Right atrium auricular region (tissue), 2 donors: ENCODE data around the gene CAMK4. TPM values are rescaled to one million over a fixed set of nuclear protein-coding genes. Genes with fewer than 3 reads are reported as not detected.

Experiments
- DNase-seq: peaks from one replicate; pipeline ENCODE4 v3.0.0-alpha.2; 2019; ENCODE audit warnings: low spot score
- H3K27ac ChIP-seq, 2 donors: fragments of 200-600 bp; sonication (generic); 1 replicate in 1 of 2; 2 replicates in 1 of 2; pipeline ENCODE4 v1.5.1; 2016 to 2019
- H3K27me3 ChIP-seq, 2 donors: fragments of 200-600 bp; sonication (generic); one replicate each; pipeline versions ENCODE4 v1.5.1 to v1.6.0; 2017 to 2019
- H3K36me3 ChIP-seq: fragments of 200-600 bp; sonication (generic); one replicate; pipeline ENCODE4 v1.5.1; 2016
- H3K4me1 ChIP-seq, 2 donors: fragments of 200-600 bp; sonication (generic); one replicate each; pipeline versions ENCODE4 v1.5.1 to v1.6.0; 2017 to 2019
- H3K4me3 ChIP-seq, 2 donors: fragments of 200-600 bp; sonication (generic); 1 replicate in 1 of 2; 2 replicates in 1 of 2; pipeline ENCODE4 v1.5.1; 2017 to 2019; ENCODE audit warnings: mild to moderate bottlenecking in 1 of 2, moderate library complexity in 1 of 2
- H3K9me3 ChIP-seq, 2 donors: fragments of 200-600 bp; sonication (generic); one replicate each; pipeline ENCODE4 v1.5.1; 2019
- total RNA-seq, 2 donors: library from RNA; depleted of rRNA; stranded (reverse); fragments of >200 nt; gene quantifications; one replicate each; pipeline ENCODE4 v1.1.0, GENCODE V29; 2016
- TF ChIP-seq, protein P1 (sequence below), 2 donors: fragments of 200-600 bp; sonication (generic); IDR thresholded peaks; one replicate each; pipeline ENCODE4 v1.5.1; 2019; ENCODE audit warnings: antibody characterized with exemption in 2 of 2

CAMK4 gene
- total RNA-seq, 2 donors from 2014 or later, result 0.11 to 0.67 TPM

DNA sequence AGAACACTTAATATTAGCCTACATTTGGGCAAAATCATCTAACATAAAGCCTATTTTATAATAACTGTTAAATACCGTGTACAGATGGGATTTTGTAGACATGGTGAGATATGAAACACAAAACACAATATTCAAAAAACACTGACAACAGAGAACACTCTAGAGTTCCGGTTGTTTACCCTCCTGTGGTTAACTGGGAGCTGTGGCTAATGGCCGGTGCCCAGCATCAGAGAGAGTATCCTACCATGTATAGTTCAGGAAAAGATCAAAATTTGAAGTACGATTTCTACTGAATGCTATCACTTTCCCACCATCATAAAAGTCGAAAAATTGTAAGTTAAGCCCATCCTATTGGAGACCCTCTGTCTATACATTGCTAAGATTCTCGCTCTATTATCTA, 2.4 kb downstream of the CAMK4 start:
- Histone ChIP-seq H3K27me3 (no peaks in the 10 kb centered on the region), H3K4me3 (no peak overlapping the region), H3K4me1 (peaks cover 0 to 14% of the 10 kb centered on the region in 2 donors), H3K27ac (no peak overlapping the region), H3K9me3 (no peaks in the 10 kb centered on the region), H3K36me3 (no peaks in the 10 kb centered on the region)
- DNase-seq, result no peak
- TF ChIP-seq, protein P1, sequence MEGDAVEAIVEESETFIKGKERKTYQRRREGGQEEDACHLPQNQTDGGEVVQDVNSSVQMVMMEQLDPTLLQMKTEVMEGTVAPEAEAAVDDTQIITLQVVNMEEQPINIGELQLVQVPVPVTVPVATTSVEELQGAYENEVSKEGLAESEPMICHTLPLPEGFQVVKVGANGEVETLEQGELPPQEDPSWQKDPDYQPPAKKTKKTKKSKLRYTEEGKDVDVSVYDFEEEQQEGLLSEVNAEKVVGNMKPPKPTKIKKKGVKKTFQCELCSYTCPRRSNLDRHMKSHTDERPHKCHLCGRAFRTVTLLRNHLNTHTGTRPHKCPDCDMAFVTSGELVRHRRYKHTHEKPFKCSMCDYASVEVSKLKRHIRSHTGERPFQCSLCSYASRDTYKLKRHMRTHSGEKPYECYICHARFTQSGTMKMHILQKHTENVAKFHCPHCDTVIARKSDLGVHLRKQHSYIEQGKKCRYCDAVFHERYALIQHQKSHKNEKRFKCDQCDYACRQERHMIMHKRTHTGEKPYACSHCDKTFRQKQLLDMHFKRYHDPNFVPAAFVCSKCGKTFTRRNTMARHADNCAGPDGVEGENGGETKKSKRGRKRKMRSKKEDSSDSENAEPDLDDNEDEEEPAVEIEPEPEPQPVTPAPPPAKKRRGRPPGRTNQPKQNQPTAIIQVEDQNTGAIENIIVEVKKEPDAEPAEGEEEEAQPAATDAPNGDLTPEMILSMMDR (IDR thresholded peaks at IDR 0.05), result no peak

- Histone ChIP-seq H3K27me3 (no peaks in the 10 kb centered on the region), H3K4me3 (no peak overlapping the region), H3K36me3 (no peaks in the 10 kb centered on the region), H3K27ac (no peak overlapping the region), H3K9me3 (no peaks in the 10 kb centered on the region), H3K4me1 (peaks cover 0 to 14% of the 10 kb centered on the region in 2 donors)
- TF ChIP-seq, protein P1 (IDR thresholded peaks at IDR 0.05), result no peak
- no peak for DNase-seq
These were observed 3.1 kb downstream of the CAMK4 start for GRCh38 chr5:111227226-111227782.

DNA sequence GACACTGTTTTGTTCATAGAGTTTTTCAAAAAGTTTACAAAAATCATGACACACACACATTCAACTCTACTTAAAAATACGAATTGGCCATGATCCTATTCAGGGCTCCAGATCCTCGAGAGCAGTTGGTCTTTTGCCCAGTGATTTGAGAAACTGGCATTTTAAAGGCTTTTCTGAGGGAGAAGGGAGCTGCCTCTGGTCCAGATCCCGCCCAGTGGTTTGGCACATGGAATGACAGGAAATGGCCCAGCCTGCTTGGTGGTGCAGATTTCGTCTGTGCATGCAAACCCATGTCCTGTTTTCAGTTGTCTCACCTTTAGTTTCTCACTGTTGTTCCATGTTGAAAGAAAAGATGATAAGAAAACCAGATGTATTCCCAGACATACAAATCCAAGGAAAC, 3.6 kb downstream of the CAMK4 start:
- Histone ChIP-seq H3K4me1 (peaks cover 0 to 14% of the 10 kb centered on the region in 2 donors), H3K9me3 (no peaks in the 10 kb centered on the region), H3K27ac (no peak overlapping the region), H3K4me3 (no peak overlapping the region), H3K27me3 (no peaks in the 10 kb centered on the region), H3K36me3 (no peaks in the 10 kb centered on the region)
- TF ChIP-seq, protein P1 (IDR thresholded peaks at IDR 0.05), result no peak
- DNase-seq, result no peak

DNA sequence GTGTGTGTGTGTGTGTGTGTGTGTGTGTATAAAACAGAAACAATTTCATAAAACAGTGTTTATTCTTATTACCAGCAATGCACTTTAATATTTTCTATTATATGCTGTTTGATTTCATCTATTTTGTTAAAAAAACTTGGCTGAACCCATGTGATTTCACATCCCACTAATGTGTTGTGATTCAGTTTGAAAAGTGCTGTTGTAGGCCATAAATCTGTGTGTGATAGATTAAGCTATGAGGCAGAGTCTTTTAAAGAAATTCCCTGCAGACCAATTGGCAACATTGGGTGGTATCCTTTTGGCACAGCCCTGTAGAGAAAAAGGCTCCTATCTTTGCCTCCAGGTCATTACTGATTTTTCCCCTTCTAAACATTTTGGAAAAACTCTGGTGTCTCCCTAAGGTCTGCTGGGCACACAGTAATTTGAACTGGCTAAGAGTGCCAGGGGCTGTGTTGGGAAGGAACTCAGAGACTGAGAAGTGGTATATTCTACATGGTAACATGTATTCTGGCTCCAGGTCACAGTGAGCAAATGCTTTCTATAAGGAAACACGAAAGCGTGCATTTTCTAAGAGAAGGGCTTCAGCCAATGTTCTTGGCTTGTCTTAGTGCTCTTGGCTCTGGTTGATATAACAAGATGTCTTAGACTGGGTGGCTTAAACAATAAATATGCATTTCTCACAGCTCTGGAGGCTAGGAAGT, 4.5 kb downstream of the CAMK4 start:
- Histone ChIP-seq H3K4me1 (peaks cover 0 to 11% of the 10 kb centered on the region in 2 donors), H3K27me3 (no peaks in the 10 kb centered on the region), H3K27ac (no peak overlapping the region), H3K4me3 (no peak overlapping the region), H3K36me3 (no peaks in the 10 kb centered on the region), H3K9me3 (no peaks in the 10 kb centered on the region)
- TF ChIP-seq, protein P1 (IDR thresholded peaks at IDR 0.05), result no peak
- no peak for DNase-seq

DNA sequence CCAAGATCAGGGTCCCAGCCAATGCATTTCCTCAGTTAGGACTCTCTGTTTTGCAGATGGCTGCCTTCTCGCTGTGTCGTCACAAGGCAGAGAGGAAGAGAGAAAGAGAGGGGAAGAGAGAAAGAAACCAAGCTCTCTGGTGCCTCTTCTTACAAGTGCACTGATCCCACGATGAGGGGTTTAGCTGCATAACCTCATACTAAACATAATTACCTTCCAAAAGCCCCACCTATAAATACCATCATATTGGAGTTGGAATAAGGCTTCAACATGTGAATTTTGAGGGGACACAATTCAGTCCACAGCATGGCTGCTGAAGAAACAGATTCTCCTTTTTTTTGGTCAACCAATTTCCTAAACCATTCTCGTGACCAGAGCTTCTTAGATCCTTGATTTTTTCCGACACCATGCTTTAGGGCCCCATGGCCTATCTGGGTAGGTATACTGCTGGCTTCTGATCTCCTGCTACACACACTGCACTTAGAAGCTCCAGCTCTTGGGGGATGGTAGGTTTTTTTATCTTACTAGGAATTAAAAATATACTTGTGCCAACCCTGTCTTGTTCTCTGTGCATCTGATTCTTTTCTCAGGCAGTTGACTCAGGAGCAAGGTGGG, 5.1 kb downstream of the CAMK4 start:
- Histone ChIP-seq H3K9me3 (no peaks in the 10 kb centered on the region), H3K27me3 (no peaks in the 10 kb centered on the region), H3K36me3 (no peaks in the 10 kb centered on the region), H3K4me1 (peaks cover 0 to 7% of the 10 kb centered on the region in 2 donors), H3K4me3 (no peak overlapping the region), H3K27ac (no peak overlapping the region)
- DNase-seq, result no peak
- TF ChIP-seq, protein P1 (IDR thresholded peaks at IDR 0.05), result no peak
